ENCODE data around the gene CYB561. TPM values are rescaled to one million over a fixed set of nuclear protein-coding genes. Genes with fewer than 3 reads are reported as not detected.

CYB561 gene
- total and polyA plus RNA-seq, 2 donors (not counting 3 experiments of a cell fraction or from before 2014, with no cell fraction given) = 34.9 to 71.1 TPM

DNA sequence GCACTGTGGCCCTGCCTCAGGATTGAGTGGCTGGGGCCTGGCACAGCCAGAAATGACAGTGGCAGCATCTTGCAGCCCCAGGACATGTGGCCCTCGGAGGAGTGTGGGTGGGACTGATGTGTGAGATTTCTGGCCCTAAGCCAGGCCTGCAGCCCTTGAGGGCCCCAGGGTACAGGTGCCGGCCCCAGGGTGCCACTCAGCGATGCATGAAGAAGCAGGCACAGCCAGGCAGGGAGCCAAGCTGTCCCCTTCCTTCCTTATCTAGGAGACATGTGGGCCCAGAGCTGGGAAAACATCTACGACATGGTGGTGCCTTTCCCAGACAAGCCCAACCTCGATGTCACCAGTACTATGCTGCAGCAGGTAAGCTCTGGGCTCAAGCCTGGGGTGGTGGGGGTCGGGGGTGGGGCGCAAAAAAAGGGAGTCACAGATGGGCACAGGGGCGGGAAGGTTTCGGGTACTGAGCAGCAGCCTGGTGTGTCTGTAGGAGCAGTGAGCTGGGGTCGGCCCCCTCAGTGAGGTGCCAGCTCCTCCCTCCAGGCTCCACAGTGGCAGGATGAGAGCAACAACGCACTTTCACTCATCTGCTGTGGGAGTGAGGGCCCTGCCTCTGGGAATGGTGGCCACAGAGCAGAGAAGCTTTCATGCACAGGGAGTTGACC is 34.9 kb upstream of the CYB561 start:
- BruUV-seq (replicated peaks) = no TSS peak
- Histone ChIP-seq H2AFZ (ENCODE audit: low read depth, low read length) (no peak overlapping the region), H3K9me3 (replicated peaks; ENCODE audit: control insufficient read depth, insufficient read depth, low read length) (no peaks in the 10 kb centered on the region), H3K27me3 (ENCODE audit: control insufficient read depth in 2 of 2, insufficient read depth in 2 of 2, low read length in 2 of 2) (no peaks in the 10 kb centered on the region), H3K79me2 (ENCODE audit: control insufficient read depth, insufficient read depth, low read length) (no peaks in the 10 kb centered on the region), H3K9me1 (replicated peaks; ENCODE audit: control insufficient read depth, extremely low read depth, insufficient read depth, low read length) (no peaks in the 10 kb centered on the region), H3K4me3 (replicated peaks in 1 of 3; ENCODE audit: insufficient read depth in 1 of 3, low read depth in 1 of 3, low read length in 3 of 3) (no peak overlapping the region), H4K20me1 (replicated peaks; ENCODE audit: control insufficient read depth, extremely low read depth, insufficient read depth, low read length) (no peaks in the 10 kb centered on the region), H3K9ac (replicated peaks; ENCODE audit: extremely low read depth, insufficient read depth, low read length) (no peak overlapping the region), H3K27ac (ENCODE audit: insufficient read depth, low read depth, low read length) (no peak overlapping the region), H3K36me3 (ENCODE audit: control insufficient read depth in 2 of 2, extremely low read depth in 1 of 2, insufficient read depth in 2 of 2, low read length in 2 of 2) (peaks cover 0 to 51% of the 10 kb centered on the region in 2 experiments), H3K4me1 (ENCODE audit: control insufficient read depth, extremely low read depth, insufficient read depth, low read length) (peaks cover 14% of the 10 kb centered on the region), H3K4me2 (ENCODE audit: insufficient read depth, low read length) (no peak overlapping the region)
- dilution Hi-C loops (cut with MboI; ENCODE audit: extremely low pct_ligation_motif_present, low sequenced_read_pairs) = no loop called here
- DNase-seq (ENCODE audit: low read depth, low spot score) = no peak
- POLR2A ChIA-PET = interaction anchor here (0.5 to 1.2 kb wide), 2 partner anchors 44 to 52 kb away, joined by 3 to 4 read pairs; no protein-coding TSS in a partner anchor
- TF ChIP-seq, protein P1, sequence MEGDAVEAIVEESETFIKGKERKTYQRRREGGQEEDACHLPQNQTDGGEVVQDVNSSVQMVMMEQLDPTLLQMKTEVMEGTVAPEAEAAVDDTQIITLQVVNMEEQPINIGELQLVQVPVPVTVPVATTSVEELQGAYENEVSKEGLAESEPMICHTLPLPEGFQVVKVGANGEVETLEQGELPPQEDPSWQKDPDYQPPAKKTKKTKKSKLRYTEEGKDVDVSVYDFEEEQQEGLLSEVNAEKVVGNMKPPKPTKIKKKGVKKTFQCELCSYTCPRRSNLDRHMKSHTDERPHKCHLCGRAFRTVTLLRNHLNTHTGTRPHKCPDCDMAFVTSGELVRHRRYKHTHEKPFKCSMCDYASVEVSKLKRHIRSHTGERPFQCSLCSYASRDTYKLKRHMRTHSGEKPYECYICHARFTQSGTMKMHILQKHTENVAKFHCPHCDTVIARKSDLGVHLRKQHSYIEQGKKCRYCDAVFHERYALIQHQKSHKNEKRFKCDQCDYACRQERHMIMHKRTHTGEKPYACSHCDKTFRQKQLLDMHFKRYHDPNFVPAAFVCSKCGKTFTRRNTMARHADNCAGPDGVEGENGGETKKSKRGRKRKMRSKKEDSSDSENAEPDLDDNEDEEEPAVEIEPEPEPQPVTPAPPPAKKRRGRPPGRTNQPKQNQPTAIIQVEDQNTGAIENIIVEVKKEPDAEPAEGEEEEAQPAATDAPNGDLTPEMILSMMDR (IDR thresholded peaks at IDR 0.05; ENCODE audit: extremely low read depth in 1 of 2, insufficient read depth in 1 of 2, low read depth in 1 of 2, low read length in 2 of 2) = no peak
- TF ChIP-seq POLR2AphosphoS5 (IDR thresholded peaks at IDR 0.05; ENCODE audit: insufficient read depth, low read depth, low read length) (no peak), GATA2 (IDR thresholded peaks at IDR 0.05; ENCODE audit: insufficient read depth, insufficient read length, low read depth, low read length) (no peak), MYC (IDR thresholded peaks at IDR 0.05; ENCODE audit: low read depth, low read length) (no peak), POLR2A (IDR thresholded peaks at IDR 0.05; ENCODE audit: low read depth, low read length) (no peak), JUN (IDR thresholded peaks at IDR 0.05; ENCODE audit: borderline replicate concordance, insufficient read depth, insufficient read length, low read depth) (no peak), EZH2 (IDR thresholded peaks at IDR 0.05; ENCODE audit: borderline replicate concordance, low read depth, low read length, severe bottlenecking) (no peak), FOS (IDR thresholded peaks at IDR 0.05; ENCODE audit: borderline replicate concordance, insufficient read depth, low read length) (no peak)
- TF ChIP-seq, protein P2, sequence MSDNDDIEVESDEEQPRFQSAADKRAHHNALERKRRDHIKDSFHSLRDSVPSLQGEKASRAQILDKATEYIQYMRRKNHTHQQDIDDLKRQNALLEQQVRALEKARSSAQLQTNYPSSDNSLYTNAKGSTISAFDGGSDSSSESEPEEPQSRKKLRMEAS (IDR thresholded peaks at IDR 0.05; ENCODE audit: insufficient read depth, insufficient read length) = no peak
- CTCF ChIA-PET = interaction anchor here (1.1 to 11.1 kb wide), 7 partner anchors 11 to 398 kb away, joined by 3 to 540 read pairs (median 20); partner anchors contain the start of gene CYB561
- intact Hi-C loops (cut with micrococcal nuclease) = no loop called here
- FAIRE-seq = no peak

Data from endothelial cell of umbilical vein (primary cell).